CD4-positive, alpha-beta T cell (primary cell): Measurements from ENCODE around the gene UNC45A. TPM values are rescaled to one million over a fixed set of nuclear protein-coding genes. Genes with fewer than 3 reads are reported as not detected.
"Not testable (repeated sequence)": the region's sequence is repeated elsewhere in the genome, so short reads cannot be mapped to it uniquely, and the experiment has no call there.

Experiments
- ATAC-seq: fragments of 200-7000 bp; cut with Tn5 transposase; one replicate; pipeline ENCODE4 v1.10.0; 2022; ENCODE audit warnings: mild to moderate bottlenecking; ENCODE audit not compliant: poor library complexity
- CTCF ChIA-PET: fragments of 350-600 bp; sonication (Branson Sonifier 250); formaldehyde crosslinking; loops from one replicate; lab custom pipeline; 2021; ENCODE audit warnings: antibody characterized with exemption, inconsistent platforms; lab: Charles Lee
- POLR2A ChIA-PET: fragments of 350-600 bp; sonication (Branson Sonifier 250); formaldehyde crosslinking; loops from one replicate; lab custom pipeline; 2021; ENCODE audit warnings: antibody characterized with exemption, inconsistent platforms; lab: Charles Lee
- DNase-seq, 14 experiments: peaks; one replicate each; pipeline ENCODE4 v3.0.0-alpha.2; 2013 to 2020; ENCODE audit warnings: mixed read lengths in 2 of 14
- H3K27ac ChIP-seq, 2 donors: one replicate each; pipeline versions ENCODE4 v1.5.1 to v1.7.0; 2013; ENCODE audit warnings: low read length in 2 of 2, low read depth in 1 of 2, mild to moderate bottlenecking in 1 of 2
- H3K27me3 ChIP-seq, 2 experiments: 1 replicate in 1 of 2; 2 replicates in 1 of 2; pipeline versions ENCODE4 v1.6.1 to v1.7.0; 2013; ENCODE audit warnings: low read length in 2 of 2, control low read depth in 1 of 2, mild to moderate bottlenecking in 1 of 2, moderate library complexity in 1 of 2; ENCODE audit not compliant: insufficient read depth in 2 of 2, control insufficient read depth in 1 of 2
- H3K36me3 ChIP-seq: one replicate; pipeline ENCODE4 v1.6.1; 2013; ENCODE audit warnings: low read length, control low read depth; ENCODE audit not compliant: insufficient read depth
- H3K4me1 ChIP-seq: one replicate; pipeline ENCODE4 v1.6.1; 2013; ENCODE audit warnings: low read length, control low read depth; ENCODE audit not compliant: insufficient read depth
- H3K4me3 ChIP-seq: one replicate; pipeline ENCODE4 v1.5.1; 2013; ENCODE audit warnings: mild to moderate bottlenecking, low read length, moderate library complexity
- H3K9me3 ChIP-seq, 2 experiments: 1 replicate in 1 of 2; 2 replicates in 1 of 2; pipeline versions ENCODE4 v1.6.1 to v1.7.0; 2013; ENCODE audit warnings: low read length in 2 of 2, mild to moderate bottlenecking in 2 of 2, control low read depth in 1 of 2, moderate library complexity in 1 of 2; ENCODE audit not compliant: control insufficient read depth in 1 of 2, insufficient read depth in 1 of 2
- H3K27ac Mint-ChIP-seq: one replicate; pipeline ENCODE4 v1.8.0; 2020; ENCODE audit warnings: mixed read lengths
- H3K27me3 Mint-ChIP-seq: one replicate; pipeline ENCODE4 v1.8.0; 2021; ENCODE audit warnings: mixed read lengths
- H3K36me3 Mint-ChIP-seq: one replicate; pipeline ENCODE4 v1.8.0; 2021; ENCODE audit warnings: low read depth, mixed read lengths
- H3K4me1 Mint-ChIP-seq: one replicate; pipeline ENCODE4 v1.8.0; 2021; ENCODE audit warnings: low read depth, mixed read lengths
- H3K4me3 Mint-ChIP-seq: one replicate; pipeline ENCODE4 v1.8.0; 2020; ENCODE audit warnings: mild to moderate bottlenecking, mixed read lengths
- H3K9me3 Mint-ChIP-seq: one replicate; pipeline ENCODE4 v1.8.0; 2020; ENCODE audit warnings: mixed read lengths
- CTCF ChIP-seq: fragments of 200-600 bp; IDR thresholded peaks from one replicate; pipeline ENCODE4 v1.8.0; 2022; ENCODE audit warnings: antibody characterized with exemption, mild to moderate bottlenecking
- intact Hi-C, 2 experiments: fragments of 100-400 bp; cut with DNase I in 1 of 2; cut with micrococcal nuclease in 1 of 2; formaldehyde crosslinking; loops; one replicate each; pipeline versions ENCODE4 v1.15.1 to v1.9.0; 2023 to 2025; cut with DNase I, micrococcal nuclease
- total RNA-seq, 174 experiments: library from RNA in 2 of 174; stranded (reverse) in 2 of 174; gene quantifications; one replicate each; pipeline ENCODE4 v1.2.3 and lab custom pipeline; 2021 to 2026

UNC45A gene
- total RNA-seq, 2 experiments from 2014 or later, result 17.6 to 18.9 TPM

GRCh38 chr15:90906181-90906849, 28.8 kb upstream of the UNC45A start:
- Mint-ChIP-seq H3K4me3 (no peak overlapping the region), H3K27ac (no peak overlapping the region), H3K27me3 (no peaks in the 10 kb centered on the region), H3K36me3 (peaks cover 59% of the 10 kb centered on the region), H3K4me1 (peaks cover 31% of the 10 kb centered on the region), H3K9me3 (no peaks in the 10 kb centered on the region)
- ATAC-seq, result no peak
- Histone ChIP-seq H3K27me3 (no peaks in the 10 kb centered on the region), H3K4me3 (no peak overlapping the region), H3K9me3 (no peaks in the 10 kb centered on the region), H3K36me3 (peaks cover 61% of the 10 kb centered on the region), H3K4me1 (peaks cover 19% of the 10 kb centered on the region), H3K27ac (no peak overlapping the region)
- intact Hi-C loops, result no loop called here
- TF ChIP-seq CTCF, result no peak
- DNase-seq, result no peak
- CTCF ChIA-PET, result interaction anchor here (6.2 kb wide), 1 partner anchor 27 kb away, joined by 88 read pairs; the partner anchor contains the start of genes HDDC3 and UNC45A
- POLR2A ChIA-PET, result interaction anchor here (1.0 to 7.9 kb wide), 2 partner anchors 26 to 48 kb away, joined by 3 to 232 read pairs; partner anchors contain the start of genes HDDC3, RCCD1 and UNC45A

DNA sequence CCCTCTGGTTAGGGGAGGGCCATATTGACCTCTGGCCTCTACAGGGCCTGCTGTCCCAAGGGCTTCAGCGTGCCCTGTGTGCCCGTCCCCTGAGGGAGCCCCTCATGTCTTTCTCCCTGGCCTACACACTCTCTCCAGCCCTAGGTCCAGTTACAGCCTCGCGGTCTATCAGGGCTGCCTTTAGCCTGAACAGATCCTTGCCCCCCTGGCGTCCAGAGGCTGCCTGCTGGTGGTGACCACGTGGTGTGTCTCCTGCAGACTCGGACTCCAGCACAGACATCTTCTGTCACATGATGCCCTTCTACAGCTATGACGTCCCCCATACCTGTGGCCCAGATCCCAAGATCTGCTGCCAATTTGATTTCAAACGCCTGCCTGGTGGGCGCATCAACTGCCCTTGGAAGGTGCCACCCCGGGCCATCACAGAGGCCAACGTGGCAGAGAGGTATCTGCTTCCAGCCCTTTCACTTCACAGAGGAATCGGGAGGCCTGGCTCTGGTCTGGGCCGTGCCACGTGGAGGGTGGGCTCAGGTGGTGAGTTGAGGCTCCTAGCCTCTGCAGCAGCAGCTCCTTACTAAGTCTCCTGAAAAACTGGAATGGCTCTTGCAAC, 27.9 kb upstream of the UNC45A start:
- peaks cover 69% of the 10 kb centered on the region for H3K36me3 ChIP-seq
- intact Hi-C loops, result no loop called here
- POLR2A ChIA-PET, result interaction anchor here (7.9 kb wide), 1 partner anchor 25 kb away, joined by 232 read pairs; the partner anchor contains the start of genes HDDC3 and UNC45A
- DNase-seq, result no peak
- no peak for ATAC-seq
- no peak overlapping the region for H3K27ac ChIP-seq
- H3K27me3 ChIP-seq, result no peaks in the 10 kb centered on the region
- Mint-ChIP-seq H3K9me3 (no peaks in the 10 kb centered on the region), H3K27me3 (no peaks in the 10 kb centered on the region), H3K4me3 (no peak overlapping the region), H3K36me3 (peaks cover 67% of the 10 kb centered on the region), H3K27ac (no peak overlapping the region), H3K4me1 (peaks cover 23% of the 10 kb centered on the region)
- H3K4me3 ChIP-seq, result no peak overlapping the region
- H3K9me3 ChIP-seq, result no peaks in the 10 kb centered on the region
- TF ChIP-seq CTCF, result no peak
- peaks cover 13% of the 10 kb centered on the region for H3K4me1 ChIP-seq
- CTCF ChIA-PET, result no interaction called here

GRCh38 chr15:90907838-90908507, 27.1 kb upstream of the UNC45A start:
- H3K4me1 ChIP-seq, result peaks cover 12% of the 10 kb centered on the region
- ChIA-PET POLR2A (no interaction called here), CTCF (no interaction called here)
- H3K4me3 ChIP-seq, result no peak overlapping the region
- Mint-ChIP-seq H3K4me1 (peaks cover 20% of the 10 kb centered on the region), H3K27me3 (no peaks in the 10 kb centered on the region), H3K9me3 (no peaks in the 10 kb centered on the region), H3K27ac (no peak overlapping the region), H3K4me3 (no peak overlapping the region), H3K36me3 (peaks cover 75% of the 10 kb centered on the region)
- intact Hi-C loops, result no loop called here
- no peaks in the 10 kb centered on the region for H3K27me3 ChIP-seq
- DNase-seq (no peak), ATAC-seq (no peak)
- no peaks in the 10 kb centered on the region for H3K9me3 ChIP-seq
- peaks cover 77% of the 10 kb centered on the region for H3K36me3 ChIP-seq
- no peak for TF ChIP-seq CTCF
- H3K27ac ChIP-seq, result no peak overlapping the region

- H3K4me3 Mint-ChIP-seq, H3K27me3 ChIP-seq, H3K9me3 Mint-ChIP-seq, H3K4me3 ChIP-seq, H3K9me3 ChIP-seq, H3K27me3 Mint-ChIP-seq, DNase-seq, ATAC-seq, POLR2A ChIA-PET, H3K4me1 ChIP-seq, CTCF ChIA-PET, intact Hi-C loops, H3K27ac Mint-ChIP-seq, H3K27ac ChIP-seq: not testable (repeated sequence)
- Mint-ChIP-seq H3K36me3 (peaks cover 81% of the 10 kb centered on the region), H3K4me1 (peaks cover 11% of the 10 kb centered on the region)
- peaks cover 90% of the 10 kb centered on the region for H3K36me3 ChIP-seq
These were observed 25.6 kb upstream of the UNC45A start for GRCh38 chr15:90909449-90909848.
